Activated CD4-positive, alpha-beta T cell treated with anti-CD3 and anti-CD28 coated beads, Interleukin-2, amount 50 U/mL, for 4 hours (primary cell): ENCODE data around the gene CCL27.

Experiments
- DNase-seq, 2 experiments: peaks; one replicate each; pipeline ENCODE4 v3.0.0-alpha.2; 2020

CCL27 gene

DNA sequence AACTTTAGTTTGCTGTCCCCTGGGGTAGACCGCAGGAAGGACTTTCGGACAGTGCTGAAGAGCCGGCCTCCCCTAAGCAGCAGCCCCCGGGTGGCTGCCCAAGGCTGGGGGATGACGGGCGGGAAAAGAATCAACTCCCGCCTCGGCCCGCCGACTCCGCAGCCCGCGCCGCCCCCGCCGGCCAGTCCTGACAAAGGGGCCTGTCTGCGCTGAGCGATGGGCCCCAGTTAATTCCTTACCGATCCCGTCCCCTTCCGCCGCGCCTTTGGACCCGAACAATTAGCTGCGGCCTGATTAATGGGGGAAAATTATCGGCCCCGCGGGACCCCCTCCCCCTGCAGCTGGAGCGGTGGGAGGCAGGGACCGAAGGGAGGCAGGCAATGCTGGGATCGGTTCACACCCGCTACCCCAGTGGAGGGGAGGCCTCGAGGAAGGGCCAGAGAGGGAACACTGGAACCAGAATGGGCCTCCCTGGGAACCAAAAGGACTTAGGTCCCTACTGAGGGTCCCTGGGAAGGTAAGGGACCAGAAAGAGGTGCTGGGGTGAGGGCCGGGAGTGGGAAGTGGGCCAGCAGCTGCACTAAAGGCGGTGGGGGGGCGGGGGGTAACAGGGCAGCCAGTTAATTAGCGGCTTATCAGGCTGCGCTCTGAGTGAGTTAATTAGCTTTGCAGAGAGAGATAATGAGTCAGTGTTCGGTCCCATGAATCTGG is 37.8 kb downstream of the CCL27 start:
- no peak for DNase-seq

DNA sequence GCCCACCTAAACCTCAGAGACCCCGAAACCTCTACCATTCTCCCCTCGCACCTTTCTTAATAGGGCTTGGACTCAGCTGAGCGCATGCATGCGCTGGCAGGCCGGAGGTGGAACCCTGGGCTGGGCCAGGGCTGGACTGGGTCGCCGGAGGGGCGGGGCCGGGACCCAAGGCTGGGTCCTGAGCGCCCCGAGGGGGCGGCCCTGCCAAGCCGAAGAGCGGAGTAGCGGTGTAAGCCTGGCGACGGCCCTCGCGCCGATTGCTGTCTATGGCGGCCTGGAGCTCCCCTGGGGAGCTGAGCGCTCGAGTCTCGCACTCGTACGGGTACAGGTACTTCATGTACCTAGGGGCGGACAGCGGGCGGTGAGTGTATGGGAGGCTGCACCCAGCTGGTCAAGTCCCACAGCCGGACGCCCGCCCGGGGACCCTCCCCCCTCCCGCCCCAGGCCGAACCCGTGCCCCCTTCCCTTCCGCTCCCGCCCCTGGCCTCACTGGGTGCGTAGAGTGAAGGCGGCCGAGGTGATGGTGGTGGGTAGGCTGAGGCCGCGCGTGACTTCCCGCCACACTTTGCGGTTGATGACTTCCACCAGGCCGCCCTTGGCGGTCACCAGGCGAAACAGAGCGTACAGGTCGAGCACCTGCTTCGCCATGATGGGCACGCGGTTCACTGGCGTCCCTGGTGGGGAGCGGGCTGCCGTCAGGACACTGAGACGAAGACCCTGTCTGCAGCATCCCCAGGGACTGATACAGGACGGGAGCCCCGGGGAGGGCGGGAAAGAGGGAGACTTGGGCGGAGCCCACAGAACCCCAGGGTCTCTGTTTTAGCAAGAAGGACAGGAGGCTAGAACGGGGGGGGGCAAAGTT is 38.9 kb downstream of the CCL27 start:
- no peak for DNase-seq

- peak; percentile 86 to 88 for DNase-seq
Observed at GRCh38 chr9:34620061-34620994, 42.1 kb downstream of the CCL27 start, which contains the start of gene DCTN3. Gene DCTN3 (minus strand): TSS chr9:34620495. CDS start chr9:34620464, 31 bp downstream.

DNA sequence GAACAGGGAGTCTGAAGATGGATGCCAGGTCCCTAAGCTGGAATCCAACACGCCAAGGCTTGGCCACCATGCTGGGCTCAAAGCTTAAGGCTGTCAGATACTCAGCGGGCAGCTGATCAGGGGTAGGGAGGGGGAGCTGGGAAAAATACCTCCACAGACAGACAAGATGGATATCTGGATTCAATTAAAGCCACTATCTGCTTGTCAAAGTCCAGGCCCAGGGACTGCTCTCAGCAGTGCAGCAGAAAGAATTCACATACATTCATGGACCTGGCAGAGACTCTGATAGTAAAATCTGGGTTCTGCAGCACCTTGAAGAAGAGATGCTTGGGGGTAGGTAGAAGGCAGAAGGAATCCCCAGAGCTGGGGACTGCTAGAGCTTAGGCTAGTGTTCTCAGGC is 47.3 kb downstream of the CCL27 start:
- DNase-seq: no peak

DNA sequence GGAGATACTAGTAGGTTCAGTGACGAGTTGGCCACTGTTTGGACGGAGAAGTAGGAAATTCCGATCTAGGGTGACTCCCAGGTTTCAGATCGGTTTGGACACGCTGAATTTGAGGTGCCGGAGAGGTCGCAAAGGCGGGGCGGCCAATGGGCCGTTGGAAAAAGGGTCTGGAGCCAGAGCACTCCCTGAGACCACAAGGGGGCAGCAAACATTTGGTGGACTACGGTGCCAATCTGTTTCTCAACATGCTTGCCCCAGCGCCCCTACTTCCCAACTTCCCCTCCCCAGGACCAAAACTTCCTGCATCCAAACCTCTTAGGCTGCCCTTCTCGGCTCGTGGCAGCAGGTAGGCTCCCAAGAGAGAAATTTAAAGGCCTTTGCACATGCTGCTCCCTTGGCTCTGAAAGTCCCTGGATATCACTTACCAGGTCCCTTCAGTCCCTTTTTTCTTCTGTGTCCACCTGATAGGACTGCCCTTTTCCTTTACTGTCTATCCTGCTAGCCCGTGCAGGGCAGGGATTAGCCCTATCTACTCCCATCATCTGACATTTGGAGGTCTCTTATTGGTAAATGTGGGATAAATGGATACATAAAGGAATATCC is 49.6 kb downstream of the CCL27 start:
- peak; percentile 50 to 54 for DNase-seq
